AG04450 (cell line): Measurements from ENCODE around the gene RCE1. TPM values are rescaled to one million over a fixed set of nuclear protein-coding genes. Genes with fewer than 3 reads are reported as not detected.

Experiments
- CTCF ChIA-PET: fragments of 300-600, 350-600 bp; formaldehyde crosslinking; extraction: SDS; loops from one replicate; lab custom pipeline; 2022; ENCODE audit warnings: antibody characterized with exemption, inconsistent platforms; lab: Charles Lee
- POLR2A ChIA-PET: fragments of 350-600 bp; formaldehyde crosslinking; extraction: SDS; loops from one replicate; lab custom pipeline; 2021; ENCODE audit warnings: antibody characterized with exemption, inconsistent platforms; lab: Yijun Ruan, JAX
- DNase-seq: peaks from one replicate; pipeline ENCODE4 v3.0.0-alpha.2; 2011; ENCODE audit warnings: low read depth, low spot score
- H3K27ac ChIP-seq: one replicate; pipeline ENCODE4 v1.5.1; 2012; ENCODE audit warnings: low read depth, low read length, control low read depth
- H3K27me3 ChIP-seq: one replicate; pipeline ENCODE4 v1.6.0; 2012; ENCODE audit warnings: low read length; ENCODE audit not compliant: control insufficient read depth, insufficient read depth
- H3K4me3 ChIP-seq: 2 replicates; pipeline ENCODE4 v1.5.1; 2011; ENCODE audit warnings: mild to moderate bottlenecking, low read depth, low read length, control low read depth
- H3K9me3 ChIP-seq: 2 replicates; pipeline ENCODE4 v1.5.1; 2012; ENCODE audit warnings: low read length; ENCODE audit not compliant: control insufficient read depth, insufficient read depth
- polyA plus RNA-seq: library from polyadenylated mRNA; depleted of rRNA; stranded (reverse); fragments of >200 nt; gene quantifications from 2 replicates; pipeline ENCODE4 v1.2.3, GENCODE V29; 2011; rRNA removed
- TF ChIP-seq, protein P1 (sequence below): IDR thresholded peaks from 2 replicates; pipeline ENCODE4 v1.5.1; 2011; ENCODE audit warnings: low read depth, low read length, control low read depth, inconsistent platforms

The RCE1 gene
- polyA plus RNA-seq, 1 experiment, result 9.2 TPM

DNA sequence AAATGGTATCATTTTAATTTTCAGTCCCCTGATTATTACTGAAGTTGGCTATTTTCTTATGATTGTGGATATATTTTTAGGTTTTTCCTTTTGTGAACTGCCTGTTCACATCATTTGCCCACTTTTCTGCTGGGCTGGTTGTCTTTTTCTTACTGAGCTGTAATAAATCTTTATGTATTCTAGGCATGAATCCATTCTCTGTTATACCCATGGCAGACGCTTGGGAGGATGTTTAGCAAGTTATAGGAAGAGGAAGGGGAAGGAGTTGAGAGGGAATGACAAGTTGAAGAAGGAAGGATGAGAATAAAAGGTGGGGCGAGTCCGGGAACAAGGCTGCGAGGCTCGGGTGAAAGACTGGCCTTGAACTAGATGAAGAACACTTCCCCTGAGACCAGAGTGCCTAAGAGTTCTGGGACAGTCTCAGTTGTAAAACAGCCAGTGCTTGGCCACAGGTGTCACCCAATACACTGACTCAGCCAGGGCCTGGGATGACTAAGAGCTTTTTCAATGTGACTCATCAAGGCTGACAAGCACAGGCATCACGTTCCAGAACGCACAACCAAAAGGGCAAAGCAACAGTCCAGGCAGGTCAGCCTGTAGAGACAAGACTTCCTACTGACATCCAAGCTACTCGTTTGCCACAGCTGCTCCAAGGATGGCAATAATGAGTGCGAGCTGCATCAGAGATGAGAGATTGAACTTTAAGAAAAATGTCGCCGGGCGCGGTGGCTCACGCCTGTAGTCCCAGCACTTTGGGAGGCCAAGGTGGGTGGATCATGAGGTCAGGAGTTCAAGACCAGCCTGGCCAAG lies 48.8 kb downstream of the RCE1 start:
- CTCF ChIA-PET, result no interaction called here
- peak; percentile 81 for DNase-seq
- H3K9me3 ChIP-seq, result peaks cover 5% of the 10 kb centered on the region
- POLR2A ChIA-PET, result interaction anchor here (0.7 to 1.1 kb wide), 5 partner anchors 42 to 78 kb away, joined by 3 read pairs; partner anchors contain the start of gene RCE1
- no peaks in the 10 kb centered on the region for H3K27me3 ChIP-seq
- H3K4me3 ChIP-seq, result no peak overlapping the region
- peak overlapping the region; percentile 81 for H3K27ac ChIP-seq
- TF ChIP-seq, protein P1, sequence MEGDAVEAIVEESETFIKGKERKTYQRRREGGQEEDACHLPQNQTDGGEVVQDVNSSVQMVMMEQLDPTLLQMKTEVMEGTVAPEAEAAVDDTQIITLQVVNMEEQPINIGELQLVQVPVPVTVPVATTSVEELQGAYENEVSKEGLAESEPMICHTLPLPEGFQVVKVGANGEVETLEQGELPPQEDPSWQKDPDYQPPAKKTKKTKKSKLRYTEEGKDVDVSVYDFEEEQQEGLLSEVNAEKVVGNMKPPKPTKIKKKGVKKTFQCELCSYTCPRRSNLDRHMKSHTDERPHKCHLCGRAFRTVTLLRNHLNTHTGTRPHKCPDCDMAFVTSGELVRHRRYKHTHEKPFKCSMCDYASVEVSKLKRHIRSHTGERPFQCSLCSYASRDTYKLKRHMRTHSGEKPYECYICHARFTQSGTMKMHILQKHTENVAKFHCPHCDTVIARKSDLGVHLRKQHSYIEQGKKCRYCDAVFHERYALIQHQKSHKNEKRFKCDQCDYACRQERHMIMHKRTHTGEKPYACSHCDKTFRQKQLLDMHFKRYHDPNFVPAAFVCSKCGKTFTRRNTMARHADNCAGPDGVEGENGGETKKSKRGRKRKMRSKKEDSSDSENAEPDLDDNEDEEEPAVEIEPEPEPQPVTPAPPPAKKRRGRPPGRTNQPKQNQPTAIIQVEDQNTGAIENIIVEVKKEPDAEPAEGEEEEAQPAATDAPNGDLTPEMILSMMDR, result no peak

DNA sequence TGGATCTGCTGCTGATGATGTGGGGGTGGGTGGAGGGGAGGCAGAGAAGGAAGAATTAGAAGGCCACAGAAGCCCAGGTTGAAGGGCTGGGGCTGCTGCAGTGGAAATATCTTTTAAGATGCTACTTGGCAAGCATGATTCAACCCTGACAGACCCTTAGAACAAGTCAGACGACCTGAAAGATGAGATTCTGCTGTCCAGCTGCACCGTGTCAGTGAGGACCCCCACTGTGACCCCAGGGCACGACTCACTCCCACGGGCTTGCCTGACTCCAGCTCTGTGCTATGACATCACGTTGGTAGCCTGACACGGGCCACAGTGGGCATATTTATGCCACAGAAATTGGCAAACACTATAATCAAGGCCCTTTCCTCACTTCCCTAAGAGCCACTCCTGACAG lies 49.7 kb downstream of the RCE1 start:
- peaks cover 5% of the 10 kb centered on the region for H3K9me3 ChIP-seq
- H3K27ac ChIP-seq, result peak overlapping the region; percentile 81
- no peak overlapping the region for H3K4me3 ChIP-seq
- CTCF ChIA-PET, result interaction anchor here (1.4 kb wide), 1 partner anchor 10 kb away, joined by 4 read pairs; no protein-coding TSS in a partner anchor
- DNase-seq, result no peak
- TF ChIP-seq, protein P1, result no peak
- POLR2A ChIA-PET, result interaction anchor here (0.5 to 1.1 kb wide), 4 partner anchors 9 to 50 kb away, joined by 3 read pairs; partner anchors contain the start of gene RCE1
- no peaks in the 10 kb centered on the region for H3K27me3 ChIP-seq

DNA sequence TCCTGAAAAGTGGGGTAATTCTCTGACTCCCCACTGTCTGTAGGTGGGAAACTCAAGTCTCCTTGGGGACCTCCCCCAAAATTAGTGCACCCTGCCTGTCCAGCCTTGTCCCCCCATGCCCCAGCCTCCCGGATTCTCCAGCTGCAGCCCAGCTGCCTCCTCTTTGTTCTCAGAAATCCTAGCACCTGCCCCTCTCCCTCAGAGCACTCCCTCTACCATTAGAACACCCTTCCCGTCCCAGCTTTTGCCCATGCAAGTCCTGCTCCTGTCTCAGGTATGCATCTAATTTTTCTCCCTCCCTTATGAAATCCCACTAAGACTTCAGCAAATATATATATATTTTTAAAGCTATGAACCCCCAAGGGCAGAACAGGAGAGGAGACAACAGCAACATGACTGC lies 50.9 kb downstream of the RCE1 start:
- H3K27me3 ChIP-seq, result no peaks in the 10 kb centered on the region
- no peak for DNase-seq
- no peak overlapping the region for H3K4me3 ChIP-seq
- TF ChIP-seq, protein P1, result no peak
- ChIA-PET POLR2A (interaction anchor here (0.8 kb wide), 1 partner anchor 64 kb away, joined by 3 read pairs; the partner anchor contains the start of gene PC), CTCF (interaction anchor here (1.4 kb wide), 1 partner anchor 11 kb away, joined by 4 read pairs; no protein-coding TSS in a partner anchor)
- no peak overlapping the region for H3K27ac ChIP-seq
- H3K9me3 ChIP-seq, result peaks cover 5% of the 10 kb centered on the region

Other genes starting within 250 kb of the RCE1 start
- 21.4 and 25.0 TPM in 2 replicates for gene RBM14, start 226.8 kb upstream of the RCE1 start, polyA plus RNA-seq
- 234 and 272 TPM in 2 replicates for gene RBM4, start 204.7 kb upstream of the RCE1 start, polyA plus RNA-seq
- gene RBM4B, start 165.6 kb upstream of the RCE1 start, polyA plus RNA-seq, result 37.4 and 43.8 TPM in 2 replicates
- gene SPTBN2, start 114.2 kb upstream of the RCE1 start, polyA plus RNA-seq, result 0.09 and 0.21 TPM in 2 replicates
- 5.5 and 9.7 TPM in 2 replicates for gene LRFN4, start 13.6 kb downstream of the RCE1 start, polyA plus RNA-seq
- gene PC, start 114.9 kb downstream of the RCE1 start, polyA plus RNA-seq, result 12.1 and 12.6 TPM in 2 replicates
- gene C11orf86, start 131.9 kb downstream of the RCE1 start, polyA plus RNA-seq, result not detected in 2 replicates
- 0.30 and 0.41 TPM in 2 replicates for gene SYT12, start 179.7 kb downstream of the RCE1 start, polyA plus RNA-seq
- 12.9 and 16.9 TPM in 2 replicates for gene RHOD, start 213.4 kb downstream of the RCE1 start, polyA plus RNA-seq